ENCODE measurements around the gene NCF4.

DNA sequence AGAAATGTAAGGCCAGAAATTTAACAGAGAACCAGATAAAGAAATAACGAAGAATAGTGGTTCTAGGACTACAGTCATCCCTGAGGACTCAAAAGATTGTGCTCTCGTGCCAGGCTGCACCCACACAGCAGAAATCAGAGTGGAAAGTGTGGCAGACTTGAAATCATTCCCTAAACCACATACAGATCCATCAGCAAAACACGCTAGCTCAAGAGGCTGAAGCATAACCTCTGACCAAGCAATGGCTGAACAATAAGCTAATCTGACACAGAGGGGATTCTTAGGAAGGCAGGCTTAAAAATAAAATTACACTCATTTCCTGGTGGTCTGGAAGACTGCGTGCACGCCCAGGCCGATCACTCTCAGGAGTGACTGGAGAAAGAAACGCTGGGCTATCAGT, 19.0 kb downstream of the NCF4 start:
- TF ChIP-seq, protein P1, sequence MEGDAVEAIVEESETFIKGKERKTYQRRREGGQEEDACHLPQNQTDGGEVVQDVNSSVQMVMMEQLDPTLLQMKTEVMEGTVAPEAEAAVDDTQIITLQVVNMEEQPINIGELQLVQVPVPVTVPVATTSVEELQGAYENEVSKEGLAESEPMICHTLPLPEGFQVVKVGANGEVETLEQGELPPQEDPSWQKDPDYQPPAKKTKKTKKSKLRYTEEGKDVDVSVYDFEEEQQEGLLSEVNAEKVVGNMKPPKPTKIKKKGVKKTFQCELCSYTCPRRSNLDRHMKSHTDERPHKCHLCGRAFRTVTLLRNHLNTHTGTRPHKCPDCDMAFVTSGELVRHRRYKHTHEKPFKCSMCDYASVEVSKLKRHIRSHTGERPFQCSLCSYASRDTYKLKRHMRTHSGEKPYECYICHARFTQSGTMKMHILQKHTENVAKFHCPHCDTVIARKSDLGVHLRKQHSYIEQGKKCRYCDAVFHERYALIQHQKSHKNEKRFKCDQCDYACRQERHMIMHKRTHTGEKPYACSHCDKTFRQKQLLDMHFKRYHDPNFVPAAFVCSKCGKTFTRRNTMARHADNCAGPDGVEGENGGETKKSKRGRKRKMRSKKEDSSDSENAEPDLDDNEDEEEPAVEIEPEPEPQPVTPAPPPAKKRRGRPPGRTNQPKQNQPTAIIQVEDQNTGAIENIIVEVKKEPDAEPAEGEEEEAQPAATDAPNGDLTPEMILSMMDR (IDR thresholded peaks at IDR 0.05) = no peak
- TF ChIP-seq POLR2A (IDR thresholded peaks at IDR 0.05) = no peak

All from thyroid gland (tissue), 4 donors.